SH-SY5Y (cell line): Measurements from ENCODE around the gene PDE4D.

Source experiments
- GATA2 ChIP-seq: IDR thresholded peaks from 2 replicates; pipeline ENCODE4 v1.6.1; 2011; ENCODE audit warnings: mild to moderate bottlenecking, low read depth, low read length
- GATA3 ChIP-seq: IDR thresholded peaks from 2 replicates; pipeline ENCODE4 v1.6.1; 2011; ENCODE audit warnings: low read depth, mild to moderate bottlenecking, low read length, moderate library complexity

DNA sequence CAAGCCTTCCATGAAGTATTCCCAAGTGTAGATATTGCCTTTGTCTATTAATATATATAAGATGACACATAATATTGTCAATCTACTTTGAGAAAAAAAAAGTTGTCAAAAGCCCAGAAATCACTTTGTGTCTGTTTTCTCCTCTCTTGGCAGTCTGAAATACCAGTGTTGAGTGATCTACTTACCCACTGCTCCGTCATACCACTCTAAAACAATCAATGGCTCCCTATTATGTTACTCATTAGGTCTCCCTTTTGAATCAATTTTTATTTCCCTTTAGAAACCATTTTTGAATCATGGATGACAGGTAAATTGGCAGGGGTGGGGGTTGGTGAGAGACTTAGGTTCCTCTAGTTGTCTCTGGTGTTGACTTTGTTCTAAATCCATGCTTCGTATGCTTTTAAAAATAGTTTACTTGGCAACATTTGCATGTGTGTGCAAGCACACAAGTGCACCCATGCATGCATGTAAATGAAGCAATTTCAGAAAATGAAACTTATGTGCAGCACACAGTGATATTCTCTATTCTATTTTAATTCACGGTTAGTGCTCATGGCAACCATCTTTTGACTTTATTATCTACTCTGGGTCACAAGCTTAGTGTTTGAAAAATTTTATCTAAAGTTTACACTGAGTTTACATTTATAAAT is 931.8 kb downstream of the PDE4D start:
- TF ChIP-seq GATA2 (no peak), GATA3 (no peak)
